GM19240 (cell line): ENCODE measurements around the gene CD37.
"Not testable (repeated sequence)": the region's sequence is repeated elsewhere in the genome, so short reads cannot be mapped to it uniquely, and the experiment has no call there.

Experiments used
- DNase-seq: peaks from one replicate; pipeline ENCODE4 v3.0.0; 2011; ENCODE audit warnings: low spot score; ENCODE audit not compliant: insufficient read length

The CD37 gene, protein sequence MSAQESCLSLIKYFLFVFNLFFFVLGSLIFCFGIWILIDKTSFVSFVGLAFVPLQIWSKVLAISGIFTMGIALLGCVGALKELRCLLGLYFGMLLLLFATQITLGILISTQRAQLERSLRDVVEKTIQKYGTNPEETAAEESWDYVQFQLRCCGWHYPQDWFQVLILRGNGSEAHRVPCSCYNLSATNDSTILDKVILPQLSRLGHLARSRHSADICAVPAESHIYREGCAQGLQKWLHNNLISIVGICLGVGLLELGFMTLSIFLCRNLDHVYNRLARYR

DNA sequence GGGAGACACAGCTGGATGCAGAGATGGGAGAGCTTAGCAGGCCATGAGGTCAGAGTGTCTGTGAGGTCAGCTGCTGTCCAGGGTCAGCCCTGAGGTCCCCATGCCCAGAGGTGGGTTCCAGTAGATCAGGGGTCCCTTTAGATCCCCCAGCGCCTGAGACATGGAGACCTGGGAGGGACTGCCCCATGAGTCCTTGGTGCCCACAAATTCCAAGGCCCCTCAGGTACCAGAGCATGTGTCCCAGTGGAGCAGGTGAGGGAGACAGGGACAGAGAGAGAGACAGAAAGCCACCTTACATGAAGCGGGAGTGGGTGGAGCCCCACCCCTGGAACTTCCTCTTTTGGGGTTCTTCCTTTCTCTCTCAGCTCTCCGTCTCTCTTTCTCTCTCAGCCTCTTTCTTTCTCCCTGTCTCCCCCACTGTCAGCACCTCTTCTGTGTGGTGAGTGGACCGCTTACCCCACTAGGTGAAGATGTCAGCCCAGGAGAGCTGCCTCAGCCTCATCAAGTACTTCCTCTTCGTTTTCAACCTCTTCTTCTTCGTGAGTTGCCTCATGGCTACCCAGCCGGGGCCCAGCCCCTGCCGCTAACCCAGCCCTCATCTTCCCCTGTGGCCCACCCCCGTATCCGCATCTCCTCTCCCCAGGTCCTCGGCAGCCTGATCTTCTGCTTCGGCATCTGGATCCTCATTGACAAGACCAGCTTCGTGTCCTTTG, at the start of gene CD37:
Gene CD37 (plus strand): TSS at position 336 of the 713 bp plus-strand sequence. CDS start 135 bp downstream, at position 471.
- peak; percentile 67 for DNase-seq

DNA sequence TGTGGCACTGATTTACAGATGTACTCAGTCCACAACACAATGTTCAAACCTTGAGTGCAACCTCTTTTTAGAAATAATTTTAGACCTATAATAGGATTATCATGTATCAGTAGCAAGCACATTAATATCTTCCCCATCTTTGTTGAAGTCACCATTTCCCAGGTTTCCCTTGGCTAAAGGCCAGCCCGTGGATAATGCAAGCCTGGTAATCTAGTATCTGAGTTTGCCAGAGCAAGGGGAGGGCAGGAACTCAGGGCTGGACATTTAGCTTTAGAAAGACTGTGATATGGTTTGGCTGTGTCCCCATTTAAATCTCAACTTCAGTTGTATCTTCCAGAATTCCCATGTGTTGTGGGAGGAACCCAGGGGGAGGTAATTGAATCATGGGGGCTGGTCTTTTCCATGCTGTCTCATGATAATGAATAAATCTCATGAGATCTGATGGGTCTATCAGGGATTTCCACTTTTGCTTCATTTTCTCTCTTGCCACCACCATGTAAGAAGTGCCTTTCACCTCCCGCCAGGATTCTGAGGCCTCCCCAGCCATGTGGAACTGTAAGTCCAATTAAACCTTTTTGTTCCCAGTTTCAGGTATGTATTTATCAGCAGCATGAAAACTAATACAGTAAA, 48.0 kb upstream of the CD37 start:
- DNase-seq, result no peak

DNA sequence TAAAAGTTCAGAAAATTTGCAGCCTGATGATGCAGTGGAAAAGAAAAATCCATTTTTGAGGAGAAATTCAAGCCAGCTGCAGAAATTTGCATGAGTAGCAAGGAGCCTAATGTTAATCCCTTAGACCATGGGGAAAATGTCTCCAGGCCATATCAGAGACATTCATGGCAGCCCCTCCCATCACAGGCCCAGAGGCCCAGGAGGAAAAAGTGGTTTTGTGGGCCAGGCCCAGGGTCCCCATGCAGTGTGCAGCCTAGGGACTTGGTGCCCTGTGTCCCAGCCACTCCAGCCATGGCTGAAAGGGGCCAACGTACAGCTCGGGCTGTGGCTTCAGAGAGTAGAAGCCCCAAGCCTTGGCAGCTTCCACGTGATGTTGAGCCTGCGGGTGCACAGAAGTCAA, 47.0 kb upstream of the CD37 start:
- not testable (repeated sequence) for DNase-seq

DNA sequence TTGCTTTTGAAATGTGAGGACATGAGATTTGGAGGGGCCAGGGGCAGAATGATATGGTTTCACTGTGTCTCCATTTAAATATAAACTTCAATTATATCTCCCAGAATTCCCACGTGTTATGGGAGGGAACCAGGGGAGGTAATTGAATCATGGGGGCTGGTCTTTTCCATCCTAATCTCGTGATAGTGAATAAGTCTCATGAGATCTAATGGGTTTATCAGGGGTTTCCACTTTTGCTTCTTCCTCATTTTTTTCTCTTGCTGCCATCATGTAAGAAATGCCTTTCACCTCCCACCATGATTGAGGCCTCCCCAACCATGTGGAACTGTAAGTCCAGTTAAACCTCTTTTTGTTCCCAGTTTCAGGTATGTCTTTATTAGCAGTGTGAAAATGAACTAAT, 45.9 kb upstream of the CD37 start:
- DNase-seq, result not testable (repeated sequence)

DNA sequence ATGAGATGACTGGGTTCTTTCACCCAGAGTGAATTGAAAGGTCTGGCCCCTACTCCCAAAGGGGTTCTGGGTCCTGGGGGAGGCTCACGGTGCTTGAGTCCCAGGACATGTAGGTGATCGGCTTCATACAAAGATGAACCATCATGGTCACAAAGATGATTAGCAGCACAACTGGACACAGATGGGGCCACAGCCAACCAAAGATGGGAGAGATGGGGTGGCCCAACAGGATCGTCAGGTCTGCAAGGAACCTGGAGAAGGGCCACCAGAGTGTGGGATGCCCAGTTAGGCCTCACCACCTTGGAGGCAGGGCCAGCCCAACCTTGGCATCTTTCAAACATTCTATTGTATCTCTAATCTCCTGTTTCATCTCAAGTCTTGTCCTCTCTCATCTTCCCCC, 44.7 kb upstream of the CD37 start:
- DNase-seq, result no peak

DNA sequence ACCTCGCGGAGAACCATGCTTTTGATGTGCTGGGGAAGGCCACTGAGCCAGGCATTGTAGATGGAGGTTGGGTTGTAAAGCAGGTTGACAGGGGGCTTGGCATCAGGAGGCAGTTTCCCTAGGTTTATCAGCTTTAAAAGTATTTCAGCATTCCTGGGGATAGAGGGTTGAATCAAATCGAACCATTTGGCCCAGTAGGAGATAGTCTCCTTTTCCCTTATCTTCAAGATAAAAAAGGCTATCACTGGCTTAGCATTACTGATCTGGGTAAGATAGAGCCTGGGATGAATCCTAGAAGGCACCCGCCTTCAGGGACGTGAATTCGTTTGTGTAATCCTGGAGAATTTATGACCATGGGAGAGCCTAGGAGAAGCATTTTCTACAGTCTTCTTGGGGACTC, 40.8 kb upstream of the CD37 start:
- DNase-seq, result no peak

GRCh38 chr19:49295208-49295880, 39.9 kb upstream of the CD37 start:
- no peak for DNase-seq

DNA sequence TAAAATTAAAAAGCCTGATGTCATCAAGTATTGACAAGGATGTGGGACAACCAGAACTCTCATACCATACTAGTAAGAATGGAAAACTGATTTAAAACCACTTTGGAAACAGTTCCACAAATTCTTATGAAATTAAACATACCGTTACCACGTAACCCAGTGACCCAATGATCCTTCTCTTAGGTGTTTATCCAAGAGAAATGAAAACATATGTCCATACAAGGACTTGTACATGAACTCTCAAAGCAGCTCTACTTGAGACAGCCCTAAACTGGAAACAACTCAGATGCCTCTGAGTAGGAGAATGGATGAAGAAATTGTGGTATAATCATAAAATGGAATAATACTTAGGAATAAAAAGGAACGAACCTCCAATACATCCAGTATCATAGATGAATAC, 37.8 kb upstream of the CD37 start:
- no peak for DNase-seq

DNA sequence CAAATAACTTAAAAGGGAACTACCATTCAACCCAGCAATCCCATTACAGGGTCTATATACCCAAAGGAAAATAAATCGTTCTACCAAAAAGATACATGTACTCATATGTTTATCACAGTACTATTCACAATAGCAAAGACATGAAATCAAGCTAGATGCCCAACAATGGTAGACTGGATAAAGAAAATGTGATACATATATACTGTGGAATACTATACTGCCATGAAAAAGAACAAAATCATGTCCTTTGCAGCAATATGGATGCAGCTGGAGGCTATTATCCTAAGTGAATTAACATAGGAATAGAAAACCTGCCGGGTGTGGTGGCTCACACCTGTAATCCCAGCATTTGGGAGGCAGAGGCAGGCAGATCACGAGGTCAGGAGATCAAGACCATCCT, 36.6 kb upstream of the CD37 start:
- DNase-seq, result not testable (repeated sequence)

GRCh38 chr19:49301165-49301865, 33.9 kb upstream of the CD37 start:
- peak; percentile 72 for DNase-seq

GRCh38 chr19:49301866-49302252, 33.3 kb upstream of the CD37 start:
- DNase-seq, result no peak

DNA sequence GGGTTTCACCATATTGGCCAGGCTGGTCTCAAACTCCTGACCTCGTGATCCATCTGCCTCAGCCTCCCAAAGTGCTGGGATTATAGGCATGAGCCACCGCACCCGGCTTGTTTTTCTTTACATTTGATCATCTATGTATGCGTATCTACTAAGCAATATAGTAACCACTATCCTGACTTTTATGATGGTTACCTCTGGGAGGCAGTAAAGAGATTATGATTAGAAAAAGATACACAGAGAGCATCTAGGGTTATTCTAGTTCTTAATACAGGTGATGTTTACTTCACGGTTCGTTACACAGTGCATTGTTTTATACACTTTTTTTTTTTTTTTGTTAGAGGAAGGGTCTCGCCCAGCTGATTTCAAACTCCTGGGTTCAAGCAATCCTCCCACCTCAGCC, 28.5 kb upstream of the CD37 start:
- not testable (repeated sequence) for DNase-seq

GRCh38 chr19:49309087-49309486, 26.1 kb upstream of the CD37 start:
- no peak for DNase-seq

DNA sequence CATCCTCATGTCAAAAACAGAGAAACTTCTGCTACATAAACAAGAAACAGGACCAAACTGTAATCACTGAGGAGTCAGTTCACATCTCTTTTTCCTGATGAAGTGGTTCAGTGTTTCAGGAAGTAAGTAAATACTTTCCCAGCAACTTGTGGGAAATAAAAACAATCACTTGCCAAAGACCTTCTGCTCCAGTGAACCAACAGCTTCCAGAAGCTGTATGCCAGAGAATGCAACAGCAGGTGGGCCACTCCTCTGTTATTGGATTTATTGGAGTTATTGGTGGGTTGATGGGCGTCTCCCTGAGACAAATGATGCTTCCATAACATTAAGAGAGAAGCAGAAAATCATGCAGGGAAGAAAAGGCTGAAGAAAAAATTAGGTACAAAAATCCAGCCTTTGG, 20.1 kb upstream of the CD37 start:
- no peak for DNase-seq

DNA sequence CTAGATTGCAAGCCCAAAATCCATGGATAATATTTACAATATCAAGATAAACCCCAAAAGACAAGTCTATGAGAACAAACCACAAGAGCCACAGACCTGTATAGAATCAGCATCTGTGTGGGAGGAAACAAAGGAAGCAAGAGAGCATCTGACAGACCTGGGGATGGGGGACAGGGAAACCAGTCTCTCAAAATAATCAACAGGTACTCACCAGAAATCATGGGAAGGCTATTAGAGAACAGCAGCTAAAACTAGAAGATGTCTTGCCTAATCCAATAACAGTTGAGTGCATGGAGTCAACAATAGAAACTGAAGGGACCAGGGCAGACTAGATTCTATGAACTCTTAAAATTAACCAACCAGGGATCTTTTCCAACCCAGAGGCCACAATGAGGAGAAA, 18.9 kb upstream of the CD37 start:
- DNase-seq, result no peak

DNA sequence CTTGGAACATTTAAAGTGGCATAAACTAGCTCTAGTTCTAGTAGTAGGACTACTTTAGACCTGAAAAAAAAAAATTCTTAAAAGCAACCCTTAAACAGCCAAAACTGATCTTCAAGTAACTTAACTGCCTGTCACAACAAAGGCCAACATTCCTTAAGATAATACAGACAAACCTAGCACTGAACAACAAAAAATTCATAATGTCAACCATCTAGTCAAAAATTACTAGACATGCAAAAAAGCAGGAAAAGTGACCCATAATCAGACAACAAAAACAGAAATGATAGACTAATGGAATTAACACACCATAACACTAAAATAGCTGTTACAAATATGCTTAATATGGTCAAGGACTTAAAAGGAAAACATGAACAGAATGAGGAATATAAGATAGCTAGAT, 16.9 kb upstream of the CD37 start:
- no peak for DNase-seq

DNA sequence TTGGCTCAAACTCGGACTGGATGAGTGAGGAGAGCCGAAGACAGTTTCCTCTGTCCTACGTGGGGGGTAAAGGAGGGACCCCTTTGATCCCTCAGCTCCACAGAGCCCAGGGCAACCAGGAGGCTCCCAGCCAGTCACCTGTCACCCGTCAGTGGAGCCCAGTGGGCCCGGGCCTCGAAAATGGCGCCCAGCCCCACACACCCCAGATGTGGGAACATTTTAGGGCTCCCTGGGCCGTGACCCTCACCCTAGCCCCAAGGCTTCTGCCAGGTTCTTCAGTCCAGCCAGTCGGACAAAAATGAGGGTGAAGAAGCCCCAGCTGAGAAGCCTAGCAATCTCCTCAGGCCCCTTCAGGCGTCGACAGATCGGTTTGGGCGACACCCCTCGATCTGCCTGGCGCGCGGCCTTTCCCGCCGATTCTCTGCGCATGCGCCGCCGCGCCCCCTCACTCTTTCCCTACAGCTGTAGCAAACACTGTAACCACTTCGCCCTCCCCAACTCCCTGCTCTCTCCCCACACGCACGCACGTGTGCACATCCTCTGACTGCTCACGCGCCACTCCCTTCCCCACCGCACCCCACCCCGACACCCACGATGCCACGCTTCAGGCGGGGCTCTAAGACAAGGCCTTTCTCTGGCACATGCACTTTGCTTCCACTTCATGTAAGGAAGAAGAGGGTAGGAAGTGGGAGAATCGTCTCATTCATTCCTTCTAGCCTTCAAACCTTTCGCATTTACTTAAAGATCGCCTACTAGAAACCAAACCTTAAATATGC, 10.2 kb upstream of the CD37 start, which contains the start of gene SLC6A16:
Gene SLC6A16 (minus strand): TSS at position 391 of the 776 bp plus-strand sequence. CDS start 13,844 bp downstream, outside the sequence.
- no peak for DNase-seq

DNA sequence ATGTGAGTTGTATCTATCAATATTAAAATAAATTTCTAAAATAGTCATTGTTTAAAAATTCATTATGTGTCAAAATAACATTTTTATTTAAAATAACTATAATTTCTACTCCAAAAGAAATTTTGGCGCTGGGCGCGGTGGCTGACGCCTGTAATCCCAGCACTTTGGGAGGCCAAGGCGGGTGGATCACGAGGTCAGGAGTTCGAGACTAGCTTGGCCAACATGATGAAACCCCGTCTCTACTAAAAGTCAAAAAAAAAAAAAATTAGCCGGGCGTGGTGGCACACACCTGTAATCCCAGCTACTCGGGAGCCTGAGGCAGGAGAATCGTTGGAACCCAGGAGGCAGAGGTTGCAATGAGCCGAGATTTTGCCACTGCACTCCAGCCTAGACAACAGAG, 9.4 kb upstream of the CD37 start:
- not testable (repeated sequence) for DNase-seq

- no peak for DNase-seq
Measured at GRCh38 chr19:49326165-49326704, 9.0 kb upstream of the CD37 start.

GRCh38 chr19:49327878-49328544, 7.2 kb upstream of the CD37 start:
- DNase-seq, result no peak
